Upper lobe of left lung (tissue), 6 donors: ENCODE results near the gene GABRB1. TPM values are rescaled to one million over a fixed set of nuclear protein-coding genes. Genes with fewer than 3 reads are reported as not detected.
A peak's percentile ranks its signal among the peaks of the same experiment; 100 is the strongest.

Source experiments
- ATAC-seq, 2 donors: fragments of 200-7000 bp; cut with Tn5 transposase; one replicate each; pipeline ENCODE4 v1.9.1; 2022; ENCODE audit warnings: mild to moderate bottlenecking in 2 of 2, moderate library complexity in 2 of 2; ENCODE audit not compliant: low FRiP score in 2 of 2
- DNase-seq, 2 donors: peaks; one replicate each; pipeline ENCODE4 v3.0.0-alpha.2; 2019 to 2020
- H3K27ac ChIP-seq, 4 donors: fragments of 200-600 bp; sonication (generic); one replicate each; pipeline ENCODE4 v1.5.1; 2016 to 2019
- H3K27me3 ChIP-seq, 4 donors: fragments of 200-600 bp; sonication (generic); one replicate each; pipeline ENCODE4 v1.5.1; 2017 to 2019
- H3K36me3 ChIP-seq, 4 donors: fragments of 200-600 bp; sonication (generic); one replicate each; pipeline ENCODE4 v1.5.1; 2016 to 2019
- H3K4me1 ChIP-seq, 4 donors: fragments of 200-600 bp; sonication (generic); one replicate each; pipeline ENCODE4 v1.5.1; 2018 to 2019
- H3K4me3 ChIP-seq, 4 donors: fragments of 200-600 bp; sonication (generic); one replicate each; pipeline ENCODE4 v1.5.1; 2017 to 2019; ENCODE audit warnings: mild to moderate bottlenecking in 2 of 4, moderate library complexity in 1 of 4
- H3K9me3 ChIP-seq, 4 donors: fragments of 200-600 bp; sonication (generic); one replicate each; pipeline ENCODE4 v1.5.1; 2018 to 2019
- CTCF ChIP-seq, 6 experiments: fragments of 450-650 bp in 4 of 6; fragments of 200-600 bp in 2 of 6; sonication (generic) in 2 of 6; IDR thresholded peaks; one replicate each; pipeline ENCODE4 v1.5.1; 2016 to 2019; ENCODE audit warnings: antibody characterized with exemption in 6 of 6
- EP300 ChIP-seq, 4 donors: sonication (generic); formaldehyde crosslinking; IDR thresholded peaks; one replicate each; pipeline ENCODE4 v1.5.1; 2017; ENCODE audit warnings: antibody characterized with exemption in 4 of 4, control low read depth in 2 of 4
- POLR2A ChIP-seq, 4 donors: fragments of 450-650 bp; IDR thresholded peaks; one replicate each; pipeline ENCODE4 v1.5.1; 2016 to 2017; ENCODE audit warnings: antibody characterized with exemption in 4 of 4, mild to moderate bottlenecking in 2 of 4
- POLR2AphosphoS5 ChIP-seq, 2 donors: sonication (generic); formaldehyde crosslinking; IDR thresholded peaks; one replicate each; pipeline ENCODE4 v1.5.1; 2017; ENCODE audit warnings: antibody characterized with exemption in 2 of 2
- WGBS, 2 donors: methylation state at CpG; one replicate each; pipeline ENCODE4 v1.1.5; 2017 to 2018; 5-methylcytosine and 5-hydroxymethylcytosine counted together
- total RNA-seq, 6 donors: library from RNA; depleted of rRNA in 4 of 6; stranded (reverse); fragments of >200 nt in 4 of 6; gene quantifications; one replicate each; pipeline versions ENCODE4 v1.1.0 to v1.2.1, GENCODE V29; 2016 to 2021
- donor health status: DM: no; HTN: no; CAD: no; lungs with moderate emphysema.
- donor health status: DM: no; HTN: yes; CAD: no; lungs with severe emphysema.

The GABRB1 gene
- total RNA-seq, 6 donors from 2014 or later: not detected

- Histone ChIP-seq H3K9me3 (no peaks in the 10 kb centered on the region), H3K27me3 (no peaks in the 10 kb centered on the region), H3K36me3 (no peaks in the 10 kb centered on the region), H3K4me1 (no peaks in the 10 kb centered on the region), H3K4me3 (no peak overlapping the region), H3K27ac (no peak overlapping the region)
- WGBS, 2 donors: 3 to 5% methylated on average over 4 of the region's 4 CpGs
- DNase-seq: peak in 1 of 2 donors; percentile 24
- peak in 1 of 2 donors; percentile 84 for ATAC-seq
- TF ChIP-seq CTCF (IDR thresholded peaks at IDR 0.05) (peak in 5 of 6 experiments; percentile 41 to 58 (median 46)), POLR2A (IDR thresholded peaks at IDR 0.05) (no peak)
These were observed 91.4 kb downstream of the GABRB1 start for GRCh38 chr4:47122592-47123291.

- no peak for ATAC-seq
- Histone ChIP-seq H3K36me3 (no peaks in the 10 kb centered on the region), H3K9me3 (no peaks in the 10 kb centered on the region), H3K27me3 (no peaks in the 10 kb centered on the region), H3K4me3 (no peak overlapping the region), H3K4me1 (no peaks in the 10 kb centered on the region), H3K27ac (no peak overlapping the region)
- TF ChIP-seq POLR2A (IDR thresholded peaks at IDR 0.05): no peak
- TF ChIP-seq POLR2AphosphoS5 (IDR thresholded peaks at IDR 0.05): no peak
- TF ChIP-seq EP300 (IDR thresholded peaks at IDR 0.05): no peak
- TF ChIP-seq CTCF (IDR thresholded peaks at IDR 0.05): no peak
- no peak for DNase-seq
- WGBS, 2 donors: 94 to 97% methylated on average over 1 of the region's 1 CpG
These were observed 97.6 kb downstream of the GABRB1 start for GRCh38 chr4:47128991-47129390.

- Histone ChIP-seq H3K4me1 (no peaks in the 10 kb centered on the region), H3K27me3 (no peaks in the 10 kb centered on the region), H3K4me3 (no peak overlapping the region), H3K9me3 (no peaks in the 10 kb centered on the region), H3K36me3 (no peaks in the 10 kb centered on the region), H3K27ac (no peak overlapping the region)
- ATAC-seq (no peak), DNase-seq (no peak)
- TF ChIP-seq POLR2AphosphoS5 (IDR thresholded peaks at IDR 0.05): no peak
- no peak for TF ChIP-seq POLR2A (IDR thresholded peaks at IDR 0.05)
- no peak for TF ChIP-seq EP300 (IDR thresholded peaks at IDR 0.05)
- TF ChIP-seq CTCF (IDR thresholded peaks at IDR 0.05): no peak
- 75 to 87% methylated on average over 4 of the region's 4 CpGs for WGBS, 2 donors
These were observed 103.8 kb downstream of the GABRB1 start for GRCh38 chr4:47135210-47135609.

- DNase-seq (no peak), ATAC-seq (no peak)
- no peaks in the 10 kb centered on the region for H3K9me3 ChIP-seq
- H3K36me3 ChIP-seq: no peaks in the 10 kb centered on the region
- no peaks in the 10 kb centered on the region for H3K4me1 ChIP-seq
- 68% methylated on average over 3 of the region's 3 CpGs for WGBS, 2 donors
- no peak overlapping the region for H3K27ac ChIP-seq
- TF ChIP-seq EP300 (IDR thresholded peaks at IDR 0.05) (no peak), POLR2A (IDR thresholded peaks at IDR 0.05) (no peak), POLR2AphosphoS5 (IDR thresholded peaks at IDR 0.05) (no peak), CTCF (IDR thresholded peaks at IDR 0.05) (no peak)
- H3K4me3 ChIP-seq: no peak overlapping the region
- no peaks in the 10 kb centered on the region for H3K27me3 ChIP-seq
These were observed 111.9 kb downstream of the GABRB1 start for GRCh38 chr4:47143261-47143660.

GRCh38 chr4:47145630-47146029 is 114.3 kb downstream of the GABRB1 start:
- Histone ChIP-seq H3K27ac (no peak overlapping the region), H3K36me3 (no peaks in the 10 kb centered on the region), H3K4me3 (no peak overlapping the region), H3K27me3 (no peaks in the 10 kb centered on the region), H3K4me1 (no peaks in the 10 kb centered on the region), H3K9me3 (no peaks in the 10 kb centered on the region)
- no peak for DNase-seq
- ATAC-seq: no peak
- no peak for TF ChIP-seq CTCF (IDR thresholded peaks at IDR 0.05)
- no peak for TF ChIP-seq POLR2AphosphoS5 (IDR thresholded peaks at IDR 0.05)
- no peak for TF ChIP-seq EP300 (IDR thresholded peaks at IDR 0.05)
- TF ChIP-seq POLR2A (IDR thresholded peaks at IDR 0.05): no peak
- WGBS, 2 donors: 32 to 33% methylated on average over 4 of the region's 4 CpGs
